HG03520 (cell line): ENCODE results near the gene PLS3.
A peak's percentile ranks its signal among the peaks of the same experiment; 100 is the strongest.
"Not testable (repeated sequence)": the region's sequence is repeated elsewhere in the genome, so short reads cannot be mapped to it uniquely, and the experiment has no call there.

Source experiments
- ATAC-seq: cut with Tn5 transposase; IDR thresholded peaks from one replicate; pipeline ENCODE4 v1.9.1; 2021; ENCODE audit warnings: mild to moderate bottlenecking, moderate library complexity; ENCODE audit not compliant: unreplicated experiment

Gene PLS3, protein sequence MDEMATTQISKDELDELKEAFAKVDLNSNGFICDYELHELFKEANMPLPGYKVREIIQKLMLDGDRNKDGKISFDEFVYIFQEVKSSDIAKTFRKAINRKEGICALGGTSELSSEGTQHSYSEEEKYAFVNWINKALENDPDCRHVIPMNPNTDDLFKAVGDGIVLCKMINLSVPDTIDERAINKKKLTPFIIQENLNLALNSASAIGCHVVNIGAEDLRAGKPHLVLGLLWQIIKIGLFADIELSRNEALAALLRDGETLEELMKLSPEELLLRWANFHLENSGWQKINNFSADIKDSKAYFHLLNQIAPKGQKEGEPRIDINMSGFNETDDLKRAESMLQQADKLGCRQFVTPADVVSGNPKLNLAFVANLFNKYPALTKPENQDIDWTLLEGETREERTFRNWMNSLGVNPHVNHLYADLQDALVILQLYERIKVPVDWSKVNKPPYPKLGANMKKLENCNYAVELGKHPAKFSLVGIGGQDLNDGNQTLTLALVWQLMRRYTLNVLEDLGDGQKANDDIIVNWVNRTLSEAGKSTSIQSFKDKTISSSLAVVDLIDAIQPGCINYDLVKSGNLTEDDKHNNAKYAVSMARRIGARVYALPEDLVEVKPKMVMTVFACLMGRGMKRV

DNA sequence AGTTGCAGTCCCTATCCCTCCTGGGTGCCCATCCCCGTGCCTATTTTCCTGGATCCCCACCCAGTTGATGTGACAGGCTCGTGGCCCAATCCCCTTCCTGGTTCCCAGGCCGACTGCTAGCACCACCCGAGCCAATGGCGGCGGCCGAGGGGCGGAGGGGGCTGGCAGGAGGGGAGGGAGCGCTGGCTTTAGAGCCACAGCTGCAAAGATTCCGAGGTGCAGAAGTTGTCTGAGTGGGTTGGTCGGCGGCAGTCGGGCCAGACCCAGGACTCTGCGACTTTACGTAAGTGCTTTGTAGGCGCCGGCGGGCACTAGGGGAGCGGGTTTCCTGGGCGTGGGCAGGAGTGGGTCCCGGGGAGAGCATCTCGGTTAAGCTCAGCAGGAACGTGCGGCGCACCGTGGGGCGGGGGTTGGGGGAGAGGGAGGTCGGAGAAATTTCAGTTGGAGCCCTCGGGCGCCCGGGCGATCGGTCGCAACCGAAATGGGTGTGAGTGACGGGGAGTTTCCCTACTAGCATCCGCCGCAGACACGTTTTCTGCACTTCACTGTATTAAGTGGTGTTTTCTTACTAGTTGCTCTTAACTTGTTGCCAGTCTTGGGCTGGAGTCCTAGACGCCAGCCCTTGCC, at the start of gene PLS3:
Gene PLS3 (plus strand): TSS at position 197 of the 627 bp plus-strand sequence. CDS start 49,077 bp downstream, outside the sequence.
- ATAC-seq, result peak; percentile 57

DNA sequence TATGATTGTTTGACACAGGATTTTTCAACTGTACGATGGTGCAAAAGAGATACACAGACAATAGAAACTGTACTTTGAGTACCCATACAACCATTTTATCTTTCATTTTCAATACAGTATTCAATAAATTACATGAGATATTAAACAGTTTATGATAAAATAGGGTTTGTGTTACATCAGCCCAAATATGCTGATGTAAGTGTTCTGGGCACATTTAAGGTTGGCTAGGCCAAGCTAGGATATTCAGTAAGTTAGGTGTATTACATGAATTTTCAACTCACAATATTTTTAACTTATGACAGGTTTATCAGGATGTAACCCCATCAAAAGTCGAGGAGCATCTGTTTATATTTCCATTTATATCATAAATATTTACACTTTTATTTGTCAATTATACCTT, 42.9 kb upstream of the PLS3 start:
- no peak for ATAC-seq

- ATAC-seq, result no peak
These were observed 39.2 kb upstream of the PLS3 start for GRCh38 chrX:115521741-115522140.

- no peak for ATAC-seq
These were observed 38.0 kb upstream of the PLS3 start for GRCh38 chrX:115522952-115523351.

GRCh38 chrX:115525486-115525885, 35.5 kb upstream of the PLS3 start:
- ATAC-seq, result no peak

DNA sequence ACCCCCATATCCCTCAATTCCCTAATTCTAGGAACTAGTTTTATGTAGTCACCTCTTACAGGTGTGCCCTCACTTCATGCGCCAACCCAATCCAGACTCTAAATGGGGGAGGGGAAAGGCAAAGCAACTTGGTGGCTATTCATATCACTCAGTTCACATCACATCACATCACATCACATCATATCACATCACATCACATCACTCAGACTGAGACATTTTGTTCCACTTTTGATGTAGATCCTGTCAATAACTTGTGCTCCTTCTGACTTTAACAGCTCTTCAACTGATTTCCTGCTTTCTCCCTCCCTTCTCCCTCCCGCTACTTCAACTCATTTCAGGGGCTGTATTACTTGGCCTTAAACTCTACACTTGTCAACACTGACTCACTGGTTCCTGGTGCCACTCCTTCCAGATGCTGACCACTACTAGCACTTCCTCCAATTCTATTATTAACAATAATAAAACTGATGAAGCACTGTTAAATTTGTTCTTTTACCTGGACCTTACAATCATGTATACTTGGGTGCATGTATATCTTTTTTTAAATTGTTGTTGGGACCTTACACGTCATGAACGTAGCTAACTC, 29.1 kb upstream of the PLS3 start:
- ATAC-seq, result no peak

DNA sequence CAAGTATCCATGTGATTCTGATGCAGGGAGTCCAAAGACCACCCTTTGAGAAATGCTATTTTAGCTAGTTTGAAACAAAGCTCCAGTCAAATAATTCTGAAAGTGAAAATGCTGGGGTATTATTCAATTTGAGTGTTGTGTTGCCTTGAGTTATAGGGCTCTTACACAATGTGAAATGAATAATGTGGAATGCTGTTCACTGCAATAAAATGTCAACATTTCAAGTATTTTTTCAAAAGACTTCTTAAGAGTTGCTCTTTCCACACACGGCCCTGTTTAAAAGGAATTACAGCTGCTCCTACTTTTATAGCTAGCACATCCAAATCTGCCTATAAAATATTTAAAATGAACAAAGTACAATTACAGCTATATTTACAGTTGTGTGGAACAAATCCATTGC, 27.5 kb upstream of the PLS3 start:
- no peak for ATAC-seq

DNA sequence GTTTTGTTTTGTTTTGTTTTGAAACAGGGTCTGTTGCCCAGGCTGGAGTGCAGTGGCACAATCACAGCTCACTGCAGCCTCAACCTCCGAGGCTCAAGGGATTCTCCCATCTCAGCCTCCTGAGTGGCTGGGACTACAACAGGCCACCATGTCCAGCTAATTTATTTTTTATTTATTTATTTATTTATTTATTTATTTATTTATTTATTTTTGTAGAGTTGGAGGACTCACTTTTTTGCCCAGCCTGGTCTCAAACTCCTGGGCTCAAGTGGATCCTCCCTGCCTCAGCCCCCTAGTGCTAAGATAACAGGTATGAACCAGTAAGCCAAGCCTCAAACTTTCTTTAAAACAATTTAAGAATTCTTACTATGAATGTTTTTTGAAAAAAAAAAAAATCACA, 26.6 kb upstream of the PLS3 start:
- ATAC-seq, result no peak

DNA sequence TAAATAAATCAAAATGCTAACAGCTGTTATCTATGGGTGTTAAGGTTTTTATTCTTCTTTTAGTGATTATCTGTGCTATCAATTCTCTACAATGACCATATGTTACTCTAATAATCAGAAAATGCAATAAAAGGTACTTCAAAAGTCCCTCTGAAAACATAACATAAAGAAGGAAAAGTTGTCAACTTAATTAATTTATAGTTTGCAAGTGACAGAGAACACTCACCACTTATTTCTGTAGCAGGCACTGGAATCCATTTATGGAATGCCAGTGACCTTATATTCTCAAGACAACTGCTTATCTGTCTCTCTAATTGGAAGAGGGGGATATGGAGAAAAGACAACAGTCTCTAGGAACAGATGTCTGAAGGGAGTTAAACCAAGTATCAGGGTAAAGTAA, 25.6 kb upstream of the PLS3 start:
- no peak for ATAC-seq

DNA sequence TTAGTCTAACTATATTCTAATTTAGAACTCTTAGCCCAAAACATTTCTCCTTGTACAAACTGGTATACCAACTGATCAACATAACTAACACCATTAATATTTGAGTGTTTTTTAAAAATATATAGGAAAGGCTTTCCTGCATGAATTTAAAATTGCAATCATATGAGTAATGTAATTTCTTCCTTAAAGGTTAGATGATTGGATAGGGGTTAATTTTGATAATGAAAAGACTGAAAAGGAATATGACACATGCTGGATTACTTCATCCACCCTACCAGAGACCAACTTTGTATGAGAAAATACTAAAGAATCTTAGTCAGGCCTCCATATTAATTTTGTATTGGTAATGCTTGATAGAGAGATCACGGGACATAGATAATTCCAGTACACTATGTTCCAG, 25.1 kb upstream of the PLS3 start:
- ATAC-seq, result no peak

GRCh38 chrX:115539841-115540240, 21.1 kb upstream of the PLS3 start:
- no peak for ATAC-seq

DNA sequence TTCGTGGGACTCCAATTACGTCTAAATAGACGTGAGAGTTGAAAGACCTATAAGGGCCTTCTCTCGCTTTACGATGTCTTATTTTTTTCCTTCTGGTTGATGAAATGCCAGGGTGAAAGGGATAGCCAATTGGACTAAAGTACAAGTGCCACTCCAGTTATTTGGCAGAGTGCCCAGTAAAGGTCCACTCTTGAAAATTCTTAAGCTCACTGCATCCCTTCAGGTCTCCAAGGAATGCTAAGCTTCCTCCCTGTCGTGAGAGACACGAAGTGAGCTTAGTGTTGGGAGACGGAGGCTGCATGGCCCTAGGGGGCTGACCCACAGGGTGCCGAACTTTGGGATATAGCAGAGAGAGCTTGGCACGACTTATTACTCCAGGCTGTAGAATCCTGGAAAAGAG, 19.9 kb upstream of the PLS3 start:
- ATAC-seq, result not testable (repeated sequence)

- no peak for ATAC-seq
These were observed 13.5 kb upstream of the PLS3 start for GRCh38 chrX:115547448-115547847.

- no peak for ATAC-seq
These were observed 12.0 kb upstream of the PLS3 start for GRCh38 chrX:115549008-115549407.

DNA sequence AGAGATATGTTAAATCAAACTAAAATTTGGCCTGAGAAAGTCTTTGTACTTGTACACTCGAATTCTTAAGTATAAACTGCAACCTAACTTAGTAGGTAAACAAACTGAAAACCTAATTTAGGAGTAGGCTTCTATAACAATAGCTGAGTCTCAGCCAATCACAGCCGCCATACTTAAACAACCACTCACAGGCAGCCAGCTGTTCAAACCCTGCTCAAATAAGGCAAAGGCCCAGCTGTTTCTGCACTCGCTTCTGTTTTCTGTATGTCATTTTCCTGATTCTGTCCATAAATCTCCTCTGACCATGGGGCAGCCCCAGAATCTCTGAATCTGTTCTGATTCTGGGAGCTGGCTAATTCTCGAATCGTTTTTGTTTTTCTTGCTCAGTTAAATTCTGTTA, 7.8 kb upstream of the PLS3 start:
- ATAC-seq, result no peak

DNA sequence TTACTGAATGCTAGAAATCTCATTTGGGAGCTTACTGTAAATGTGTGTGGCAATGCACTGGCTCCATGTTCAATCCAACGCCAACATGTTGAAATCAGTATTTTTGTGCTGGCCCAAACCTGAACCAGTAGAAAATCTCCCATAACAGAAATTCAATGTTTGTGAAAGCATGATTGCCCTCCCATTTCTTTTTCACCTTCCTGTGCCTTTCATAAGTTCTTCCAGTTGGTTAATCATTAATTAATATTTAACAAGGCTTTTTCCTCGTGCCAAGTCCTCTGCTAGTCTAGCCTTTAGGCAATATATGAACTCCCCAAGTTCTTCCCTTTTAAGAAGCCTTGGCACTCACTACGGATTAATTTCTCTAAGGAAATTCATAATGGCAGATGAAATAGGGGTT, 1.3 kb upstream of the PLS3 start:
- ATAC-seq, result no peak

DNA sequence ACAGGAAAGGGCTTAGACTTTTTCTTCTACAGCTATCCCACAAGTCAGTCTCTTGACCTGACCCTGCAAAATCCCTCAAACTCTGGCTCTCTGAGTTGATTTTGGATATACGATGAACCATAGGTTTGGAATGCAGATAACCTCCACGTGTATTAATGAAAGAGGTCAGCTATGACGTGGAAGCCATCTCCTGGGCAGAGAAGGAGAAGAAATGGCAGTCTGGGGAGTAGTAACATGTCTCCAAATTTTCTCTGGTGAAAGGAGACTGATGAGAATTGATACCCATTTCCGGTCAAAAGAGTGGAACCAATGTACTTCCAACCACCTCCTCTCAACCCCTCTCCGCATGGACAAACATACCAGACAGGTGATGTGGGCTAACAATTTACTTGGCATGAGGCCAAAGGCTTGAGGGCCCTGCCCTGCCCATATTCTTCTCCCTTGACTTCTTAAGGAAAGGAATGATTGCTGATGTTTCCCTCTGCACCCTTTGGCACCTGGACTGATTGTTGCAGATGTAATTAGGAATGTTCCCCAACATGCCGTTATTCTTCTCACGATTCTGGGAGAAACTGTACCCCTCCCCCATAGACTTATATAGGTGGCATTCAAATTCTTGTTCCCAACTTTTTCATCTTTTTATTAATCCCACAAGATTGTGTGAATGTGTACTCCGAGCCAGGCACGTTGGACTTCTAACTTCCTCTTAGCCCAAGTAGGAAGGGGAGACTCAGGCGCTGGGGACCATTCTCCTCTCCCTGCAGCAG, 580 bp upstream of the PLS3 start:
- no peak for ATAC-seq

- ATAC-seq, result peak; percentile 37
These were observed 868 bp downstream of the PLS3 start for GRCh38 chrX:115561605-115562479.

GRCh38 chrX:115562480-115562847, 1.5 kb downstream of the PLS3 start:
- no peak for ATAC-seq

DNA sequence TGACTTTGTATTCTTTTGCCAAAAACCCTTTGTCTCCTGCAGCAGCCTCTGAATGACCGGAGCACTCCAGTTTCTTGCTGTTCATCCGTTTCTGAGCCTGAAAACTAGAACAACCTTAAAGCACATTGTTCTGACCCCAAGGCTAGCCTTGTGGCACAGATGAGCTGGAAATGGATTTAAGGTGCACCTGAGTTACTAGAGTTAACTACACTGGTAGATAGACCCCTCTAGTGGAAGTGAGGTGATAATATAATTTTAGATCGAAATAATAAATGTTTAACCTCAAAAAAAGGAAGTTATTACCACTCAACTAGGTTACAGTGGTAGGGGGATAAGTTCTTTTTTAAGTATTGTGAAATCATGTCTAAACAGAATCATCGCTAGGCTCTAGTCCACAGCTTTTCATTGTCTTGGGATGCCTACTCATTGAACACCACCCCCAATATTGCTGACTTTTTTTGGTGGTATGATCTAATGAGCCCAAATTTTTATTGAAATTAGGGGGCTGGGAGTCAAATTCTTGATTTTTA, 2.7 kb downstream of the PLS3 start:
- no peak for ATAC-seq
